HCT116 (cell line): ENCODE measurements around the gene MARS1. TPM values are rescaled to one million over a fixed set of nuclear protein-coding genes. Genes with fewer than 3 reads are reported as not detected.

ENCODE experiments used
- ATAC-seq: fragments of 200-7000 bp; cut with Tn5 transposase; 2 replicates; pipeline ENCODE4 v1.9.1; 2020; ENCODE audit warnings: mild to moderate bottlenecking, moderate library complexity
- BruUV-seq: library from RNA; stranded (reverse); fragments of 400-500 nt; replicated peaks from 2 replicates; lab custom pipeline; 2021; lab: Mats Ljungman, UMichigan
- CTCF ChIA-PET: fragments of 300-600 bp; sonication (Branson Sonifier 250); formaldehyde crosslinking; loops from one replicate; lab custom pipeline; 2021; ENCODE audit warnings: antibody characterized with exemption; lab: Charles Lee
- POLR2A ChIA-PET: fragments of 300-600, 350-600 bp; sonication (Branson Sonifier 250); formaldehyde crosslinking; loops from one replicate; lab custom pipeline; 2021; ENCODE audit warnings: antibody characterized with exemption; lab: Charles Lee
- RAD21 ChIA-PET, 2 experiments: fragments of 300-600 bp; sonication (Branson Sonifier 250); formaldehyde crosslinking; loops; one replicate each; lab custom pipeline; 2023; ENCODE audit warnings: low total read pairs in 2 of 2; ENCODE audit not compliant: uncharacterized antibody in 2 of 2, unreplicated experiment in 2 of 2, low non-redundant PET in 1 of 2; lab: Charles Lee
- DNase-seq: peaks from one replicate; pipeline ENCODE4 v3.0.0-alpha.2; 2010; ENCODE audit warnings: low read depth, low spot score
- H2AFZ ChIP-seq: fragments of 200-600 bp; shearing (Covaris generic), sonication (generic); 2 replicates; pipeline ENCODE4 v1.6.1; 2017; ENCODE audit warnings: low read depth, mixed run types, mixed read lengths, antibody characterized with exemption, low read length; ENCODE audit not compliant: poor library complexity, severe bottlenecking
- H3K27ac ChIP-seq: 2 replicates; pipeline ENCODE4 v1.5.1; 2012; ENCODE audit warnings: low read depth, low read length
- H3K27me3 ChIP-seq: fragments of 200-600 bp; sonication (generic); 2 replicates; pipeline ENCODE4 v1.6.1; 2016; ENCODE audit warnings: mixed run types, low read length, mixed read lengths; ENCODE audit not compliant: insufficient read depth
- H3K36me3 ChIP-seq, 2 experiments: fragments of 200-500 bp in 1 of 2; fragments of 200-600 bp in 1 of 2; sonication (Bioruptor generic) in 1 of 2; sonication (generic) in 1 of 2; 2 replicates each; pipeline versions ENCODE4 v1.5.1 to v1.6.1; 2014 to 2016; ENCODE audit warnings: low read length in 2 of 2, inconsistent platforms in 1 of 2, mixed read lengths in 1 of 2, mixed run types in 1 of 2; ENCODE audit not compliant: insufficient read depth in 2 of 2, control insufficient read depth in 1 of 2
- H3K4me1 ChIP-seq, 2 experiments: fragments of 200-600 bp in 1 of 2; sonication (generic) in 1 of 2; 2 replicates each; pipeline versions ENCODE4 v1.5.1 to v1.6.1; 2012 to 2017; ENCODE audit warnings: low read length in 2 of 2, inconsistent platforms in 1 of 2, mild to moderate bottlenecking in 1 of 2, mixed read lengths in 1 of 2, mixed run types in 1 of 2, moderate library complexity in 1 of 2; ENCODE audit not compliant: insufficient read depth in 2 of 2, control insufficient read depth in 1 of 2
- H3K4me2 ChIP-seq: fragments of 200-600 bp; sonication (generic); 2 replicates; pipeline ENCODE4 v1.6.1; 2017; ENCODE audit warnings: mixed run types, low read length, mixed read lengths
- H3K4me3 ChIP-seq, 2 experiments: fragments of 200-600 bp in 1 of 2; sonication (generic) in 1 of 2; replicated peaks in 1 of 2; 2 replicates each; pipeline ENCODE4 v1.5.1; 2011 to 2016; ENCODE audit warnings: low read length in 2 of 2, control low read depth in 1 of 2, low read depth in 1 of 2, mild to moderate bottlenecking in 1 of 2, mixed read lengths in 1 of 2, mixed run types in 1 of 2
- H3K79me2 ChIP-seq: fragments of 200-600 bp; sonication (generic); 2 replicates; pipeline ENCODE4 v1.6.1; 2017; ENCODE audit warnings: mild to moderate bottlenecking, mixed run types, low read length, moderate library complexity, mixed read lengths; ENCODE audit not compliant: insufficient read depth
- H3K9ac ChIP-seq: fragments of 200-600 bp; sonication (generic); 2 replicates; pipeline ENCODE4 v1.6.1; 2016; ENCODE audit warnings: low read length, mixed read lengths
- H3K9me2 ChIP-seq: fragments of 200-600 bp; sonication (generic), shearing (Covaris generic); 2 replicates; pipeline ENCODE4 v1.6.1; 2017; ENCODE audit warnings: mixed run types, mild to moderate bottlenecking, moderate library complexity; ENCODE audit not compliant: insufficient read depth
- H3K9me3 ChIP-seq, 2 experiments: fragments of 200-500 bp in 1 of 2; fragments of 200-600 bp in 1 of 2; sonication (Bioruptor generic) in 1 of 2; sonication (generic) in 1 of 2; 2 replicates each; pipeline ENCODE4 v1.6.1; 2014 to 2017; ENCODE audit warnings: low read length in 2 of 2, mixed read lengths in 2 of 2, inconsistent platforms in 1 of 2, low read depth in 1 of 2, mild to moderate bottlenecking in 1 of 2, mixed run types in 1 of 2, moderate library complexity in 1 of 2; ENCODE audit not compliant: control insufficient read depth in 1 of 2, insufficient read depth in 1 of 2
- H4K20me1 ChIP-seq: fragments of 200-600 bp; sonication (generic), shearing (Covaris generic); 2 replicates; pipeline ENCODE4 v1.6.1; 2017; ENCODE audit warnings: mixed run types, mild to moderate bottlenecking, moderate library complexity; ENCODE audit not compliant: insufficient read depth
- CBX3 ChIP-seq: IDR thresholded peaks from 2 replicates; pipeline ENCODE4 v1.6.1; 2012; ENCODE audit warnings: low read depth
- EZH2 ChIP-seq: fragments of 200-600 bp; sonication (generic); IDR thresholded peaks from 2 replicates; pipeline ENCODE4 v1.6.1; 2017; ENCODE audit warnings: antibody characterized with exemption, mixed run types
- EZH2phosphoT487 ChIP-seq: fragments of 200-600 bp; IDR thresholded peaks from 2 replicates; pipeline ENCODE4 v1.6.1; 2018; ENCODE audit warnings: antibody characterized with exemption, borderline replicate concordance
- FOSL1 ChIP-seq: IDR thresholded peaks from 2 replicates; pipeline ENCODE4 v1.6.1; 2012; ENCODE audit warnings: low read depth
- JUND ChIP-seq: IDR thresholded peaks from 2 replicates; pipeline ENCODE4 v1.6.1; 2012
- POLR2A ChIP-seq: IDR thresholded peaks from 2 replicates; pipeline ENCODE4 v1.7.0; 2011; ENCODE audit warnings: borderline replicate concordance; ENCODE audit not compliant: insufficient read depth, insufficient read length; ENCODE audit errors: extremely low read depth
- POLR2AphosphoS5 ChIP-seq: IDR thresholded peaks from 2 replicates; pipeline ENCODE4 v1.6.1; 2011; ENCODE audit warnings: mild to moderate bottlenecking, low read depth, low read length, moderate library complexity
- RAD21 ChIP-seq: IDR thresholded peaks from 2 replicates; pipeline ENCODE4 v1.6.1; 2012; ENCODE audit warnings: low read depth, mild to moderate bottlenecking
- SIN3A ChIP-seq: IDR thresholded peaks from 2 replicates; pipeline ENCODE4 v1.6.1; 2012; ENCODE audit warnings: low read depth
- TCF7L2 ChIP-seq: IDR thresholded peaks from 2 replicates; pipeline ENCODE4 v1.7.0; 2011; ENCODE audit warnings: borderline replicate concordance, inconsistent platforms; ENCODE audit not compliant: insufficient read depth, insufficient read length; ENCODE audit errors: extremely low read depth
- YY1 ChIP-seq: IDR thresholded peaks from 2 replicates; pipeline ENCODE4 v1.6.1; 2011; ENCODE audit warnings: low read length, low read depth, moderate library complexity, mild to moderate bottlenecking; ENCODE audit not compliant: insufficient replicate concordance; ENCODE audit errors: extremely low read depth
- ZFX ChIP-seq: fragments of 450-650 bp; IDR thresholded peaks from 2 replicates; pipeline ENCODE4 v1.6.1; 2017
- ZNF274 ChIP-seq: fragments of 200-500 bp; sonication (Bioruptor generic); IDR thresholded peaks from 2 replicates; pipeline ENCODE4 v1.6.1; 2014; ENCODE audit warnings: mild to moderate bottlenecking, low read depth, low read length, inconsistent platforms
- intact Hi-C: fragments of 100-400 bp; cut with micrococcal nuclease; formaldehyde crosslinking; loops from 2 replicates; pipeline ENCODE4 v1.10.0; 2022
- total RNA-seq: library from RNA; stranded (reverse); gene quantifications from one replicate; pipeline ENCODE4 v1.2.1, GENCODE V29; 2021; ENCODE audit not compliant: unreplicated experiment

Gene MARS1
- total RNA-seq, 1 experiment from 2014 or later, result 344 TPM

DNA sequence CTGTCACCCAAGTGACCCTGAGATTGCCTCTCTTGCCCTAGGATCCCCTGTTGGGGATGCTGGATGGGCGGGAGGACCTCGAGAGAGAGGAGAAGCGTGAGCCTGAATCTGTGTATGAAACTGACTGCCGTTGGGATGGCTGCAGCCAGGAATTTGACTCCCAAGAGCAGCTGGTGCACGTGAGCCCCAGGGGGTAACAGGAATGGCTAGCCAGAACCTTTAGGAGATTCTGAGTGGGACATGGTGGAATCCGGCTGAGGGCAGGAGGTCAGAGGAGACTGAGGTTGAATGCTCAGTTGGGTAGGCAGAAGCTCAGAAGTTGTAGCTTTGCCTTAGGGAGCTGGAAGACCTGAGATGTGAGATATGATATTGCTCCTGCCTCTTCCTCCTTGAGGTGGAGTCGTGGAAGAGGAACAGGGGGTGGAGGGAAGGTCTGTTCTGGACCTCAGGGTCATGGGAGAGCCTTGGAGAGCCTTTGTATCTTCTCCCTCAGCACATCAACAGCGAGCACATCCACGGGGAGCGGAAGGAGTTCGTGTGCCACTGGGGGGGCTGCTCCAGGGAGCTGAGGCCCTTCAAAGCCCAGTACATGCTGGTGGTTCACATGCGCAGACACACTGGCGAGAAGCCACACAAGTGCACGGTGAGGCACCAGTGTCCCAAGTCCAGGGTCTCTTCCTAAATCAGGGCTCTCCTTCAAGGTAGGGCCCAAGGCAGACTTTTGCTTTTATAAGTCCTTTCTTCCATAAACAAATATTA is 21.9 kb upstream of the MARS1 start:
- ChIA-PET CTCF (no interaction called here), RAD21 (no interaction called here), POLR2A (no interaction called here)
- Histone ChIP-seq H3K36me3 (no peaks in the 10 kb centered on the region), H3K9me3 (no peaks in the 10 kb centered on the region), H4K20me1 (no peaks in the 10 kb centered on the region), H3K9me2 (no peaks in the 10 kb centered on the region), H3K9ac (no peak overlapping the region), H2AFZ (no peak overlapping the region), H3K4me1 (peaks cover 3 to 23% of the 10 kb centered on the region in 2 experiments), H3K4me3 (no peak overlapping the region), H3K27ac (no peak overlapping the region), H3K79me2 (no peaks in the 10 kb centered on the region), H3K4me2 (no peak overlapping the region), H3K27me3 (peaks cover 21% of the 10 kb centered on the region)
- intact Hi-C loops, result no loop called here
- no TSS peak for BruUV-seq
- DNase-seq, result no peak
- no peak for ATAC-seq
- TF ChIP-seq TCF7L2, result no peak
- no peak for TF ChIP-seq JUND
- TF ChIP-seq EZH2phosphoT487, result no peak
- TF ChIP-seq EZH2, result no peak

DNA sequence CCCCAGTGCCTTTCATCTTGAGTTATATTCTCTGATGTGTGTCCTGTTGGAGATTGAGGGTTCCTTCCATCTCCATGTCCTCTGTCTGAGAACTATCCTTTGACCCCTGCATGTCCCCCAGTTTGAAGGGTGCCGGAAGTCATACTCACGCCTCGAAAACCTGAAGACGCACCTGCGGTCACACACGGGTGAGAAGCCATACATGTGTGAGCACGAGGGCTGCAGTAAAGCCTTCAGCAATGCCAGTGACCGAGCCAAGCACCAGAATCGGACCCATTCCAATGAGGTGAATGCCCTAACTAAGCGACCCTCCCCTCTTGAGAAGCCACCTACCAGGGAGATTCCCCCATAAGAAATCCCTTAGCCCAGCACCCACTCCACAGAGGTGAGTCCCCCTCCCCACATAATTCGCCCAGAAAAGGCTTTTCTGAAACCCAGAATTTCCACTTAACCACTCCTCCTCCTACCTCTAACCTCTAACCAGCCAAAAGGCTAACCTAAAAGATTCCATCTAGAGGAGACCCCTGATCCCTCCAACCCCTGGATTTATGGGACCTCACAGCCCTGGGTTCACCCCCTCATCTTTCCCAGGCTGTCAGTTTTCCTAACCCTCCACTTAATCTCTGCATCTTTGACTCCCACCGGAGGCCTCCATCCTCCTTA is 20.5 kb upstream of the MARS1 start:
- Histone ChIP-seq H3K4me3 (no peak overlapping the region), H3K27me3 (peaks cover 24% of the 10 kb centered on the region), H3K9ac (no peak overlapping the region), H3K4me1 (peaks cover 0 to 9% of the 10 kb centered on the region in 2 experiments; a peak in 3 of 4 replicates), H3K36me3 (no peaks in the 10 kb centered on the region), H2AFZ (no peak overlapping the region), H3K9me3 (no peaks in the 10 kb centered on the region), H3K4me2 (no peak overlapping the region), H3K9me2 (no peaks in the 10 kb centered on the region), H4K20me1 (no peaks in the 10 kb centered on the region), H3K27ac (no peak overlapping the region), H3K79me2 (no peaks in the 10 kb centered on the region)
- intact Hi-C loops, result no loop called here
- TF ChIP-seq YY1 (no peak), RAD21 (no peak), FOSL1 (no peak), ZFX (no peak), POLR2AphosphoS5 (no peak), CBX3 (no peak), SIN3A (no peak), POLR2A (no peak), JUND (no peak), ZNF274 (no peak)
- POLR2A ChIA-PET, result no interaction called here
- ATAC-seq, result no peak
- no TSS peak for BruUV-seq
- no peak for DNase-seq
- CTCF ChIA-PET, result no interaction called here
- RAD21 ChIA-PET, result no interaction called here
